ENCODE measurements around the gene LBX2. TPM values are rescaled to one million over a fixed set of nuclear protein-coding genes. Genes with fewer than 3 reads are reported as not detected.
A peak's percentile ranks its signal among the peaks of the same experiment; 100 is the strongest.

Gene LBX2
- total and polyA plus RNA-seq, 9 of the 15 experiments (the other 6 are each of a cell fraction or from before 2014, with no cell fraction given) = 0.39 to 6.2 (median 1.8) TPM; not detected in 1

DNA sequence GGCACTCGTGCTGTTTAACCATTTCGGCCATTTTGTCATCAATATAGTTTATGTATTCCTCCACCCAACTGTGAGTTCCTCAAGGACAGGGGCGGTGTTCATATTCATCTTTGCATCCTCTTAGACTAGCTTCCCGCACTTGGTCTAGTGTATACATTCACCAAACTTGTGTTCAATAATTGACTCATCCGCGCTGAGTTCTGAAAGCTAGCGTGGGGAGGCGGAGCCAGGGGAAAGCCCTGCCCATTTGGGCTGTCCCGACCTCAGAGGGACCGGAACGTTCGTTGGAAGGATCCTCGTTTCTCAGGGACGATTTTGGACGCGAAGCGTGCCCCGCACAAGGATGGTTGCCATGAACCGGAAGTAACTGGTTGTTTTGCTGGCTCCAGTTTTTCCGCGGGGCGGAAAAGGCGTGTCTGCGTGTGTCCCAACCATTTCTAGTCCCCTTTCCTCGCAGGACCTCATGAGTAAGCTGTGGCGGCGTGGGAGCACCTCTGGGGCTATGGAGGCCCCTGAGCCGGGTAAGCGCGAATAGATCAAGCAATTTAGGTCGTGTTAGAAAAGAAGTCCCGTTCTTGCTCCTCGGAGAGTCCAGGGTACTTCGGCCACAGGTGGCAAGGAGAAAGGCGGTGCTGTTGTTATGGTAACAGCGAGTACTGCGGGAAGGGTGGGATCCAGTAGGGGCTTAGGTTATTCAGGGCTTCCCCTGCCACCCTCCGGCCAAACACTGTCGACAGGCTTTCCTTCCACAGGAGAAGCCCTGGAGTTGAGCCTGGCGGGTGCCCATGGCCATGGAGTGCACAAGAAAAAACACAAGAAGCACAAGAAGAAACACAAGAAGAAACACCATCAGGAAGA lies 44.5 kb downstream of the LBX2 start, which contains the start of gene INO80B (continued):
- TF ChIP-seq, protein P1, sequence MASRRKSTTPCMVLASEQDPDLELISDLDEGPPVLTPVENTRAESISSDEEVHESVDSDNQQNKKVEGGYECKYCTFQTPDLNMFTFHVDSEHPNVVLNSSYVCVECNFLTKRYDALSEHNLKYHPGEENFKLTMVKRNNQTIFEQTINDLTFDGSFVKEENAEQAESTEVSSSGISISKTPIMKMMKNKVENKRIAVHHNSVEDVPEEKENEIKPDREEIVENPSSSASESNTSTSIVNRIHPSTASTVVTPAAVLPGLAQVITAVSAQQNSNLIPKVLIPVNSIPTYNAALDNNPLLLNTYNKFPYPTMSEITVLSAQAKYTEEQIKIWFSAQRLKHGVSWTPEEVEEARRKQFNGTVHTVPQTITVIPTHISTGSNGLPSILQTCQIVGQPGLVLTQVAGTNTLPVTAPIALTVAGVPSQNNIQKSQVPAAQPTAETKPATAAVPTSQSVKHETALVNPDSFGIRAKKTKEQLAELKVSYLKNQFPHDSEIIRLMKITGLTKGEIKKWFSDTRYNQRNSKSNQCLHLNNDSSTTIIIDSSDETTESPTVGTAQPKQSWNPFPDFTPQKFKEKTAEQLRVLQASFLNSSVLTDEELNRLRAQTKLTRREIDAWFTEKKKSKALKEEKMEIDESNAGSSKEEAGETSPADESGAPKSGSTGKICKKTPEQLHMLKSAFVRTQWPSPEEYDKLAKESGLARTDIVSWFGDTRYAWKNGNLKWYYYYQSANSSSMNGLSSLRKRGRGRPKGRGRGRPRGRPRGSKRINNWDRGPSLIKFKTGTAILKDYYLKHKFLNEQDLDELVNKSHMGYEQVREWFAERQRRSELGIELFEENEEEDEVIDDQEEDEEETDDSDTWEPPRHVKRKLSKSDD (conservative IDR thresholded peaks at IDR 0.05; ENCODE audit: low read length) = peak; percentile 93
- TF ChIP-seq MTF1 (CRISPR knock-in tag; IDR thresholded peaks at IDR 0.05; ENCODE audit: borderline replicate concordance) = no peak
- no peak for TF ChIP-seq ZNF354B (CRISPR knock-in tag; IDR thresholded peaks at IDR 0.05)
- peak; percentile 15; the same call in 1 of the 2 replicates for TF ChIP-seq TRIM28 (IDR thresholded peaks at IDR 0.05)
- TF ChIP-seq, protein P2, sequence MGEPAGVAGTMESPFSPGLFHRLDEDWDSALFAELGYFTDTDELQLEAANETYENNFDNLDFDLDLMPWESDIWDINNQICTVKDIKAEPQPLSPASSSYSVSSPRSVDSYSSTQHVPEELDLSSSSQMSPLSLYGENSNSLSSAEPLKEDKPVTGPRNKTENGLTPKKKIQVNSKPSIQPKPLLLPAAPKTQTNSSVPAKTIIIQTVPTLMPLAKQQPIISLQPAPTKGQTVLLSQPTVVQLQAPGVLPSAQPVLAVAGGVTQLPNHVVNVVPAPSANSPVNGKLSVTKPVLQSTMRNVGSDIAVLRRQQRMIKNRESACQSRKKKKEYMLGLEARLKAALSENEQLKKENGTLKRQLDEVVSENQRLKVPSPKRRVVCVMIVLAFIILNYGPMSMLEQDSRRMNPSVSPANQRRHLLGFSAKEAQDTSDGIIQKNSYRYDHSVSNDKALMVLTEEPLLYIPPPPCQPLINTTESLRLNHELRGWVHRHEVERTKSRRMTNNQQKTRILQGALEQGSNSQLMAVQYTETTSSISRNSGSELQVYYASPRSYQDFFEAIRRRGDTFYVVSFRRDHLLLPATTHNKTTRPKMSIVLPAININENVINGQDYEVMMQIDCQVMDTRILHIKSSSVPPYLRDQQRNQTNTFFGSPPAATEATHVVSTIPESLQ (CRISPR knock-in tag; IDR thresholded peaks at IDR 0.05) = peak; percentile 47
- TF ChIP-seq ZNF41 (CRISPR knock-in tag; conservative IDR thresholded peaks at IDR 0.05) = no peak
- TF ChIP-seq EZH2 (IDR thresholded peaks at IDR 0.05; ENCODE audit: borderline replicate concordance, low read depth, low read length) = no peak
- TF ChIP-seq ZNF766 (CRISPR knock-in tag; conservative IDR thresholded peaks at IDR 0.05) = peak; percentile 50
- TF ChIP-seq KAT2B (IDR thresholded peaks at IDR 0.05; ENCODE audit: low read depth, low read length) = no peak
- peak; percentile 100 for TF ChIP-seq KLF13 (tag; IDR thresholded peaks at IDR 0.05; ENCODE audit: borderline replicate concordance, low read depth)
- TF ChIP-seq PTBP1 (IDR thresholded peaks at IDR 0.05; ENCODE audit: low read depth, low read length) = no peak
- peak; percentile 54 to 70; a peak in 1 of 4 replicates for TF ChIP-seq TBL1XR1 (IDR thresholded peaks at IDR 0.05; ENCODE audit: low read length in 2 of 2)
- TF ChIP-seq ZNF778 (CRISPR knock-in tag; IDR thresholded peaks at IDR 0.05) = no peak
- TF ChIP-seq, protein P3, sequence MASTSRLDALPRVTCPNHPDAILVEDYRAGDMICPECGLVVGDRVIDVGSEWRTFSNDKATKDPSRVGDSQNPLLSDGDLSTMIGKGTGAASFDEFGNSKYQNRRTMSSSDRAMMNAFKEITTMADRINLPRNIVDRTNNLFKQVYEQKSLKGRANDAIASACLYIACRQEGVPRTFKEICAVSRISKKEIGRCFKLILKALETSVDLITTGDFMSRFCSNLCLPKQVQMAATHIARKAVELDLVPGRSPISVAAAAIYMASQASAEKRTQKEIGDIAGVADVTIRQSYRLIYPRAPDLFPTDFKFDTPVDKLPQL (IDR thresholded peaks at IDR 0.05; ENCODE audit: extremely low read depth, insufficient read length) = no peak
- TF ChIP-seq ZEB2 (IDR thresholded peaks at IDR 0.05) = peak; percentile 99
- TF ChIP-seq ERF (CRISPR knock-in tag; IDR thresholded peaks at IDR 0.05) = peak; percentile 78; the same call in 1 of the 2 replicates
- no peak for TF ChIP-seq FIP1L1 (IDR thresholded peaks at IDR 0.05; ENCODE audit: low read depth, low read length, poor library complexity, severe bottlenecking)
- no peak for TF ChIP-seq NCOA6 (IDR thresholded peaks at IDR 0.05)
- TF ChIP-seq, protein P4, sequence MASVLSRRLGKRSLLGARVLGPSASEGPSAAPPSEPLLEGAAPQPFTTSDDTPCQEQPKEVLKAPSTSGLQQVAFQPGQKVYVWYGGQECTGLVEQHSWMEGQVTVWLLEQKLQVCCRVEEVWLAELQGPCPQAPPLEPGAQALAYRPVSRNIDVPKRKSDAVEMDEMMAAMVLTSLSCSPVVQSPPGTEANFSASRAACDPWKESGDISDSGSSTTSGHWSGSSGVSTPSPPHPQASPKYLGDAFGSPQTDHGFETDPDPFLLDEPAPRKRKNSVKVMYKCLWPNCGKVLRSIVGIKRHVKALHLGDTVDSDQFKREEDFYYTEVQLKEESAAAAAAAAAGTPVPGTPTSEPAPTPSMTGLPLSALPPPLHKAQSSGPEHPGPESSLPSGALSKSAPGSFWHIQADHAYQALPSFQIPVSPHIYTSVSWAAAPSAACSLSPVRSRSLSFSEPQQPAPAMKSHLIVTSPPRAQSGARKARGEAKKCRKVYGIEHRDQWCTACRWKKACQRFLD (CRISPR knock-in tag; IDR thresholded peaks at IDR 0.05) = no peak
- peak; percentile 84 for TF ChIP-seq ZKSCAN1 (IDR thresholded peaks at IDR 0.05; ENCODE audit: low read depth, low read length)
- no peak for TF ChIP-seq MYBL2 (IDR thresholded peaks at IDR 0.05; ENCODE audit: low read depth)
- TF ChIP-seq MYBL2 (CRISPR knock-in tag; IDR thresholded peaks at IDR 0.05; ENCODE audit: borderline replicate concordance) = no peak

Data from K562 (cell line).